Cardiac fibroblast (primary cell): ENCODE measurements around the gene ERN2.

Source experiments
- DNase-seq, 2 donors: peaks; one replicate each; pipeline versions ENCODE4 v3.0.0 to v3.0.0-alpha.2; 2010; ENCODE audit warnings: low read depth in 2 of 2
- H3K4me3 ChIP-seq, 2 donors: replicated peaks in 1 of 2; 1 replicate in 1 of 2; 2 replicates in 1 of 2; pipeline ENCODE4 v1.5.1; 2011; ENCODE audit warnings: low read depth in 2 of 2, low read length in 2 of 2, mild to moderate bottlenecking in 2 of 2, moderate library complexity in 1 of 2
- CTCF ChIP-seq: IDR thresholded peaks from one replicate; pipeline ENCODE4 v1.5.1; 2011; ENCODE audit warnings: low read depth, mild to moderate bottlenecking, low read length, inconsistent platforms

The ERN2 gene

GRCh38 chr16:23711785-23712184 is 1.2 kb downstream of the ERN2 start:
- DNase-seq: no peak
- TF ChIP-seq CTCF: no peak
- H3K4me3 ChIP-seq: no peak overlapping the region

- no peak for DNase-seq
- no peak for TF ChIP-seq CTCF
- H3K4me3 ChIP-seq: no peak overlapping the region
Observed at GRCh38 chr16:23710504-23710903, 2.5 kb downstream of the ERN2 start.

GRCh38 chr16:23710008-23710407 is 3.0 kb downstream of the ERN2 start:
- no peak overlapping the region for H3K4me3 ChIP-seq
- no peak for DNase-seq
- TF ChIP-seq CTCF: no peak

GRCh38 chr16:23709536-23709935 is 3.5 kb downstream of the ERN2 start:
- TF ChIP-seq CTCF: no peak
- no peak overlapping the region for H3K4me3 ChIP-seq
- DNase-seq: no peak

GRCh38 chr16:23706439-23706838 is 6.6 kb downstream of the ERN2 start:
- DNase-seq: no peak
- H3K4me3 ChIP-seq: no peak overlapping the region
- TF ChIP-seq CTCF: no peak

- no peak overlapping the region for H3K4me3 ChIP-seq
- no peak for TF ChIP-seq CTCF
- no peak for DNase-seq
Observed at GRCh38 chr16:23705517-23705902, 7.5 kb downstream of the ERN2 start.

GRCh38 chr16:23704772-23705516 is 8.1 kb downstream of the ERN2 start:
- no peak overlapping the region for H3K4me3 ChIP-seq
- TF ChIP-seq CTCF: no peak
- no peak for DNase-seq
